GM19324 (cell line): ENCODE measurements around the gene ASB3.
"Not testable (repeated sequence)": the region's sequence is repeated elsewhere in the genome, so short reads cannot be mapped to it uniquely, and the experiment has no call there.

Experiments
- ATAC-seq: cut with Tn5 transposase; IDR thresholded peaks from one replicate; pipeline ENCODE4 v1.9.1; 2021; ENCODE audit warnings: mild to moderate bottlenecking, moderate library complexity; ENCODE audit not compliant: unreplicated experiment, low FRiP score

Gene ASB3

GRCh38 chr2:53786705-53787613 is at the start of gene ASB3, which contains the start of gene ERLEC1:
ASB3 (minus strand) TSS chr2:53786953; CDS start chr2:53765572, 21,381 bp downstream.
ERLEC1 (plus strand) TSS chr2:53787044; CDS start chr2:53787211, 167 bp downstream.
- peak; percentile 98 for ATAC-seq

- not testable (repeated sequence) for ATAC-seq
These were observed 43.2 kb upstream of the ASB3 start for GRCh38 chr2:53829980-53830290.

- no peak for ATAC-seq
These were observed 42.7 kb upstream of the ASB3 start for GRCh38 chr2:53829273-53829979.

GRCh38 chr2:53828331-53828730 is 41.6 kb upstream of the ASB3 start:
- ATAC-seq: no peak

- no peak for ATAC-seq
These were observed 40.8 kb upstream of the ASB3 start for GRCh38 chr2:53827398-53828175.

GRCh38 chr2:53826587-53827397 is 40.0 kb upstream of the ASB3 start:
- ATAC-seq: no peak

- no peak for ATAC-seq
These were observed 39.3 kb upstream of the ASB3 start for GRCh38 chr2:53826030-53826410.

GRCh38 chr2:53823639-53824038 is 36.9 kb upstream of the ASB3 start:
- not testable (repeated sequence) for ATAC-seq

GRCh38 chr2:53821810-53822209 is 35.1 kb upstream of the ASB3 start:
- no peak for ATAC-seq

GRCh38 chr2:53820711-53821110 is 34.0 kb upstream of the ASB3 start:
- no peak for ATAC-seq

- no peak for ATAC-seq
These were observed 33.3 kb upstream of the ASB3 start for GRCh38 chr2:53820048-53820447.

- ATAC-seq: no peak
These were observed 32.9 kb upstream of the ASB3 start for GRCh38 chr2:53819634-53820033.

- no peak for ATAC-seq
These were observed 32.2 kb upstream of the ASB3 start for GRCh38 chr2:53818854-53819435.

- no peak for ATAC-seq
These were observed 26.4 kb upstream of the ASB3 start for GRCh38 chr2:53813151-53813550.

- ATAC-seq: no peak
These were observed 24.8 kb upstream of the ASB3 start for GRCh38 chr2:53811601-53812000.

GRCh38 chr2:53802617-53803151 is 15.9 kb upstream of the ASB3 start:
- ATAC-seq: no peak

GRCh38 chr2:53801547-53801946 is 14.8 kb upstream of the ASB3 start:
- no peak for ATAC-seq

- no peak for ATAC-seq
These were observed 7.1 kb upstream of the ASB3 start for GRCh38 chr2:53793821-53794220.

- no peak for ATAC-seq
These were observed 6.5 kb upstream of the ASB3 start for GRCh38 chr2:53793261-53793660.
